ENCODE measurements around the gene LAMP1. TPM values are rescaled to one million over a fixed set of nuclear protein-coding genes. Genes with fewer than 3 reads are reported as not detected.
"Not testable (repeated sequence)": the region's sequence is repeated elsewhere in the genome, so short reads cannot be mapped to it uniquely, and the experiment has no call there.

The LAMP1 gene
- total RNA-seq, 2 experiments from 2014 or later, result 79.5 to 80.7 TPM

GRCh38 chr13:113342820-113343691, 46.0 kb downstream of the LAMP1 start:
- DNase-seq, result no peak
- Mint-ChIP-seq H3K27ac (no peak overlapping the region), H3K36me3 (ENCODE audit: low read depth) (peaks cover 5% of the 10 kb centered on the region), H3K27me3 (peaks cover 2% of the 10 kb centered on the region), H3K9me3 (peaks cover 5% of the 10 kb centered on the region), H3K4me1 (no peaks in the 10 kb centered on the region), H3K4me3 (no peak overlapping the region)
- POLR2A ChIA-PET, result no interaction called here
- CTCF ChIA-PET, result no interaction called here

GRCh38 chr13:113343692-113343968, 46.6 kb downstream of the LAMP1 start:
- POLR2A ChIA-PET, result no interaction called here
- no peak for DNase-seq
- Mint-ChIP-seq H3K27ac (no peak overlapping the region), H3K27me3 (peaks cover 2% of the 10 kb centered on the region), H3K9me3 (peaks cover 7% of the 10 kb centered on the region), H3K36me3 (ENCODE audit: low read depth) (peaks cover 5% of the 10 kb centered on the region), H3K4me1 (no peaks in the 10 kb centered on the region), H3K4me3 (no peak overlapping the region)
- CTCF ChIA-PET, result no interaction called here

- POLR2A ChIA-PET, result no interaction called here
- Mint-ChIP-seq H3K27ac (no peak overlapping the region), H3K4me3 (no peak overlapping the region), H3K4me1 (no peaks in the 10 kb centered on the region), H3K9me3 (peaks cover 7% of the 10 kb centered on the region), H3K36me3 (ENCODE audit: low read depth) (peaks cover 5% of the 10 kb centered on the region), H3K27me3 (peaks cover 2% of the 10 kb centered on the region)
- CTCF ChIA-PET, result no interaction called here
- no peak for DNase-seq
Observed at GRCh38 chr13:113345486-113345885, 48.4 kb downstream of the LAMP1 start.

- H3K9me3 Mint-ChIP-seq; H3K27me3 Mint-ChIP-seq; H3K4me1 Mint-ChIP-seq; DNase-seq; CTCF ChIA-PET; H3K36me3 Mint-ChIP-seq (ENCODE audit: low read depth); POLR2A ChIA-PET; H3K27ac Mint-ChIP-seq; H3K4me3 Mint-ChIP-seq: not testable (repeated sequence)
Observed at GRCh38 chr13:113347736-113348225, 50.7 kb downstream of the LAMP1 start.

GRCh38 chr13:113348591-113348990, 51.6 kb downstream of the LAMP1 start:
- ChIA-PET CTCF (no interaction called here), POLR2A (no interaction called here)
- Mint-ChIP-seq H3K27ac (no peak overlapping the region), H3K9me3 (peaks cover 7% of the 10 kb centered on the region), H3K27me3 (no peaks in the 10 kb centered on the region), H3K4me3 (no peak overlapping the region), H3K36me3 (ENCODE audit: low read depth) (peaks cover 5% of the 10 kb centered on the region), H3K4me1 (no peaks in the 10 kb centered on the region)
- no peak for DNase-seq

GRCh38 chr13:113349050-113349449, 52.0 kb downstream of the LAMP1 start:
- POLR2A ChIA-PET, result no interaction called here
- Mint-ChIP-seq H3K27ac (no peak overlapping the region), H3K4me3 (no peak overlapping the region), H3K36me3 (ENCODE audit: low read depth) (peaks cover 5% of the 10 kb centered on the region), H3K9me3 (peaks cover 7% of the 10 kb centered on the region), H3K27me3 (no peaks in the 10 kb centered on the region), H3K4me1 (no peaks in the 10 kb centered on the region)
- CTCF ChIA-PET, result no interaction called here
- DNase-seq, result no peak

- Mint-ChIP-seq H3K4me1 (no peaks in the 10 kb centered on the region), H3K27me3 (no peaks in the 10 kb centered on the region), H3K36me3 (ENCODE audit: low read depth) (peaks cover 5% of the 10 kb centered on the region), H3K9me3 (peaks cover 7% of the 10 kb centered on the region), H3K4me3 (no peak overlapping the region), H3K27ac (no peak overlapping the region)
- ChIA-PET POLR2A (no interaction called here), CTCF (no interaction called here)
- DNase-seq, result no peak
Observed at GRCh38 chr13:113349491-113349890, 52.5 kb downstream of the LAMP1 start.

- Mint-ChIP-seq H3K36me3 (ENCODE audit: low read depth) (peaks cover 5% of the 10 kb centered on the region), H3K27me3 (no peaks in the 10 kb centered on the region), H3K4me3 (no peak overlapping the region), H3K9me3 (peaks cover 7% of the 10 kb centered on the region), H3K27ac (no peak overlapping the region), H3K4me1 (no peaks in the 10 kb centered on the region)
- DNase-seq, result no peak
- ChIA-PET POLR2A (no interaction called here), CTCF (no interaction called here)
Observed at GRCh38 chr13:113350065-113350937, 53.3 kb downstream of the LAMP1 start.

GRCh38 chr13:113350938-113351335, 53.9 kb downstream of the LAMP1 start:
- POLR2A ChIA-PET, result no interaction called here
- Mint-ChIP-seq H3K27ac (no peak overlapping the region), H3K4me3 (no peak overlapping the region), H3K36me3 (ENCODE audit: low read depth) (no peaks in the 10 kb centered on the region), H3K9me3 (peaks cover 2% of the 10 kb centered on the region), H3K27me3 (no peaks in the 10 kb centered on the region), H3K4me1 (no peaks in the 10 kb centered on the region)
- DNase-seq, result no peak
- CTCF ChIA-PET, result no interaction called here

- ChIA-PET CTCF (no interaction called here), POLR2A (no interaction called here)
- Mint-ChIP-seq H3K4me1 (no peaks in the 10 kb centered on the region), H3K27ac (no peak overlapping the region), H3K9me3 (peaks cover 2% of the 10 kb centered on the region), H3K27me3 (no peaks in the 10 kb centered on the region), H3K36me3 (ENCODE audit: low read depth) (no peaks in the 10 kb centered on the region), H3K4me3 (no peak overlapping the region)
- DNase-seq, result no peak
Observed at GRCh38 chr13:113351514-113352026, 54.5 kb downstream of the LAMP1 start.

GRCh38 chr13:113353254-113353653, 56.2 kb downstream of the LAMP1 start:
- Mint-ChIP-seq H3K4me1 (no peaks in the 10 kb centered on the region), H3K4me3 (no peak overlapping the region), H3K27me3 (no peaks in the 10 kb centered on the region), H3K36me3 (ENCODE audit: low read depth) (no peaks in the 10 kb centered on the region), H3K27ac (no peak overlapping the region), H3K9me3 (peaks cover 2% of the 10 kb centered on the region)
- no peak for DNase-seq
- ChIA-PET POLR2A (no interaction called here), CTCF (no interaction called here)

- Mint-ChIP-seq H3K27ac (no peak overlapping the region), H3K4me1 (no peaks in the 10 kb centered on the region), H3K27me3 (peaks cover 6% of the 10 kb centered on the region), H3K4me3 (no peak overlapping the region), H3K9me3 (no peaks in the 10 kb centered on the region), H3K36me3 (ENCODE audit: low read depth) (no peaks in the 10 kb centered on the region)
- CTCF ChIA-PET, result interaction anchor here (0.6 kb wide), 1 partner anchor 12 kb away, joined by 6 read pairs; no protein-coding TSS in a partner anchor
- POLR2A ChIA-PET, result no interaction called here
- no peak for DNase-seq
Observed at GRCh38 chr13:113354831-113355610, 58.0 kb downstream of the LAMP1 start.

- H3K27me3 Mint-ChIP-seq, result peaks cover 11% of the 10 kb centered on the region
- POLR2A ChIA-PET, result no interaction called here
- no peaks in the 10 kb centered on the region for H3K4me1 Mint-ChIP-seq
- no peak overlapping the region for H3K27ac Mint-ChIP-seq
- CTCF ChIA-PET, result interaction anchor here (0.6 kb wide), 1 partner anchor 11 kb away, joined by 6 read pairs; no protein-coding TSS in a partner anchor
- no peaks in the 10 kb centered on the region for H3K9me3 Mint-ChIP-seq
- H3K36me3 Mint-ChIP-seq (ENCODE audit: low read depth), result no peaks in the 10 kb centered on the region
- no peak for DNase-seq
- no peak overlapping the region for H3K4me3 Mint-ChIP-seq
Observed at GRCh38 chr13:113355621-113356020, 58.6 kb downstream of the LAMP1 start.

All from activated CD4-positive, alpha-beta memory T cell treated with anti-CD3 and anti-CD28 coated beads, Interleukin-2, amount 10 ng/mL, durations not matched to agents 7 days and 5 days (primary cell).